AG04449 (cell line): Measurements from ENCODE around the gene TMA7.

Experiments
- CTCF ChIA-PET: fragments of 350-600 bp; formaldehyde crosslinking; extraction: SDS; loops from one replicate; lab custom pipeline; 2021; ENCODE audit warnings: antibody characterized with exemption; lab: Yijun Ruan, JAX
- POLR2A ChIA-PET: fragments of 400-600, 350-600 bp; formaldehyde crosslinking; extraction: SDS; loops from one replicate; lab custom pipeline; 2020; ENCODE audit warnings: antibody characterized with exemption, inconsistent platforms; lab: Yijun Ruan, JAX
- DNase-seq: peaks from one replicate; pipeline ENCODE4 v3.0.0-alpha.2; 2010; ENCODE audit warnings: low read depth, low spot score
- H3K4me3 ChIP-seq: 2 replicates; pipeline ENCODE4 v1.5.1; 2011; ENCODE audit warnings: low read depth, mild to moderate bottlenecking, control low read depth, low read length
- TF ChIP-seq, protein P1 (sequence below): IDR thresholded peaks from one replicate; pipeline ENCODE4 v1.5.1; 2011; ENCODE audit warnings: mild to moderate bottlenecking, moderate library complexity, low read length, control low read depth, inconsistent platforms; ENCODE audit not compliant: insufficient read depth; ENCODE audit errors: missing control alignments

The TMA7 gene

GRCh38 chr3:48407542-48408099 lies 32.4 kb upstream of the TMA7 start:
- TF ChIP-seq, protein P1, sequence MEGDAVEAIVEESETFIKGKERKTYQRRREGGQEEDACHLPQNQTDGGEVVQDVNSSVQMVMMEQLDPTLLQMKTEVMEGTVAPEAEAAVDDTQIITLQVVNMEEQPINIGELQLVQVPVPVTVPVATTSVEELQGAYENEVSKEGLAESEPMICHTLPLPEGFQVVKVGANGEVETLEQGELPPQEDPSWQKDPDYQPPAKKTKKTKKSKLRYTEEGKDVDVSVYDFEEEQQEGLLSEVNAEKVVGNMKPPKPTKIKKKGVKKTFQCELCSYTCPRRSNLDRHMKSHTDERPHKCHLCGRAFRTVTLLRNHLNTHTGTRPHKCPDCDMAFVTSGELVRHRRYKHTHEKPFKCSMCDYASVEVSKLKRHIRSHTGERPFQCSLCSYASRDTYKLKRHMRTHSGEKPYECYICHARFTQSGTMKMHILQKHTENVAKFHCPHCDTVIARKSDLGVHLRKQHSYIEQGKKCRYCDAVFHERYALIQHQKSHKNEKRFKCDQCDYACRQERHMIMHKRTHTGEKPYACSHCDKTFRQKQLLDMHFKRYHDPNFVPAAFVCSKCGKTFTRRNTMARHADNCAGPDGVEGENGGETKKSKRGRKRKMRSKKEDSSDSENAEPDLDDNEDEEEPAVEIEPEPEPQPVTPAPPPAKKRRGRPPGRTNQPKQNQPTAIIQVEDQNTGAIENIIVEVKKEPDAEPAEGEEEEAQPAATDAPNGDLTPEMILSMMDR: no peak
- POLR2A ChIA-PET: no interaction called here
- CTCF ChIA-PET: interaction anchor here (0.9 to 16.0 kb wide), 3 partner anchors 22 to 213 kb away, joined by 3 to 749 read pairs (median 9); partner anchors contain the start of genes CCDC51, PLXNB1 and TMA7
- no peak for DNase-seq
- H3K4me3 ChIP-seq: no peak overlapping the region

- DNase-seq: no peak
- TF ChIP-seq, protein P1: no peak
- H3K4me3 ChIP-seq: no peak overlapping the region
- POLR2A ChIA-PET: no interaction called here
- CTCF ChIA-PET: interaction anchor here (1.0 to 16.0 kb wide), 4 partner anchors 8 to 214 kb away, joined by 3 to 749 read pairs (median 8); partner anchors contain the start of gene PLXNB1
Measured at GRCh38 chr3:48408823-48409281, 31.2 kb upstream of the TMA7 start.

DNA sequence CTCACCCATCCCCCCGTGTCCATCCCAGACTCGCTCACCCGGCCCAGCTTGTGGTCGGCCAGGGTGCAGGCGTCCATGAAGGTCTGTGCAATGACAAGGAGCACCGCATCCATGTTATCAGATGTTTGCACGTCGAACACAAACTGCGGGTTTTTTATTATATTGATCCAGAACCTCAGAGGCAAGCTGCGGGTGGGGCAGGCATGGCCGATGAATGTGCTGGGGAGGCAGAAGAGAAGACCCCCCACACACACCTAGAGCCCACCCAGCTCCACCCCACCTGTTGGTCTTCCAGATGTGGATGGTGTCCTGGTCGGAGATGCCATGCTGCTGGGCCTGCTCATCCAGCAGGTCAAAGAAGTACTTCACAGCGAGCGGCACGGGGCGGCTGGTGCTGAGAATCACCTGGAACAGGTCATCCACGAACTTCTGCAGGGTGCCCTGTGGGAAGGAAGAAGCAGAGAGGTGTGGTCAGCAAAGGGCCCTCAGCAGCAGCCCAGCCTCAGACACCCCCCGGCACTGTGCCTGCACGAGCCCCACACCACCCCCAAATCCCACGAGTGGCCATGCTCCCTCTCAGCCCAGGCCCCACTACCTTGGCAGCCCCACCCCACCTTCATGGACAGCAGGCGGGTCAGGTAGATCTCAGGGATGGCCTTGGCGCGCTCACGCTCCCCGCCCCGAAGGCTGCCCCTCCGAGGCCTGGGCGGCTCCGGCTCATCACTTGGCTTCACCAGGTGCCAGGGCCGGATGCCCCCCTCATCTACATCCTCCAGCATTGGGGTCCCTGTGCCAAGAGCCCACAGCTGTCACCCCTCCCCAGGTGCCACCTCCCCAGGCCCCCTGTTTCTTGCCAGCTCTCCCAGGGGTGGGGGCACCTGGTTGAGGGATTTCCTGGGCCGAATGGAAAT lies 30.5 kb upstream of the TMA7 start:
- ChIA-PET CTCF (interaction anchor here (1.0 to 16.0 kb wide), 5 partner anchors 8 to 215 kb away, joined by 3 to 749 read pairs (median 9); partner anchors contain the start of gene PLXNB1), POLR2A (no interaction called here)
- no peak overlapping the region for H3K4me3 ChIP-seq
- TF ChIP-seq, protein P1: no peak
- no peak for DNase-seq

GRCh38 chr3:48410205-48411040 lies 29.6 kb upstream of the TMA7 start:
- H3K4me3 ChIP-seq: no peak overlapping the region
- ChIA-PET POLR2A (no interaction called here), CTCF (interaction anchor here (3.3 to 16.0 kb wide), 2 partner anchors 9 to 20 kb away, joined by 16 to 749 read pairs; partner anchors contain the start of gene PLXNB1)
- DNase-seq: no peak
- TF ChIP-seq, protein P1: no peak

DNA sequence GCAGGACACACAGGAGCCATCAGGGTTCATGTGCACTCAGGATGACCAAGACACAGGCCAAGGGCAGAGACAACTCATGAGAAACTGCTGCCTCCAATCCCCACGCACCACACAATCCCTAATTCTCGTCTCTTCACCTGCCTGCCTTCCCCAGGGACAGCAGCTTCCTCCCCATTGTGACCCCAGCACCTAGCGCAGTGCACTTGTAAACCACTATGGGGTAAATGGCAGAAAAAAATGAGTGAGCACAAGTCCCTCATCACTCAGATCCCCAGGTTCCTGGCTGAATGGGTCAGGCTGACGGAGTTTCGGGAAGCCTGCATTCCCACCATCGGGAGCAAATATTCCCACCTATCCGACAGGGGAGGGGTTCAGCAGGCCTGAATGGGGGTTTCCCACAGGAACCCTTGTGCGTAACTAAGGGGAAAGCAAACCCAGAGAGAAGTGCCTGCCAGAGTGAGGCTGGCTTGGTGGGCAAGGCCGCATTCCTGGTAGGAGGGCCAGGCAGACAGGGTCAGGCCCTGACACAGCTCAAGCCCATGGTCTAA lies 28.9 kb upstream of the TMA7 start:
- TF ChIP-seq, protein P1: no peak
- ChIA-PET CTCF (interaction anchor here (3.3 to 16.0 kb wide), 2 partner anchors 10 to 19 kb away, joined by 16 to 749 read pairs; partner anchors contain the start of gene PLXNB1), POLR2A (interaction anchor here (0.6 kb wide), 1 partner anchor 36 kb away, joined by 3 read pairs; the partner anchor contains the start of gene ATRIP)
- no peak for DNase-seq
- H3K4me3 ChIP-seq: no peak overlapping the region
